NCI-H2196 (cell line): Measurements from ENCODE around the gene RARS1.

Source experiments
- DNase-seq: peaks from one replicate; lab custom pipeline; 2025; ENCODE audit not compliant: unreplicated experiment; lab: John Stamatoyannopoulos, UW

RARS1 gene

DNA sequence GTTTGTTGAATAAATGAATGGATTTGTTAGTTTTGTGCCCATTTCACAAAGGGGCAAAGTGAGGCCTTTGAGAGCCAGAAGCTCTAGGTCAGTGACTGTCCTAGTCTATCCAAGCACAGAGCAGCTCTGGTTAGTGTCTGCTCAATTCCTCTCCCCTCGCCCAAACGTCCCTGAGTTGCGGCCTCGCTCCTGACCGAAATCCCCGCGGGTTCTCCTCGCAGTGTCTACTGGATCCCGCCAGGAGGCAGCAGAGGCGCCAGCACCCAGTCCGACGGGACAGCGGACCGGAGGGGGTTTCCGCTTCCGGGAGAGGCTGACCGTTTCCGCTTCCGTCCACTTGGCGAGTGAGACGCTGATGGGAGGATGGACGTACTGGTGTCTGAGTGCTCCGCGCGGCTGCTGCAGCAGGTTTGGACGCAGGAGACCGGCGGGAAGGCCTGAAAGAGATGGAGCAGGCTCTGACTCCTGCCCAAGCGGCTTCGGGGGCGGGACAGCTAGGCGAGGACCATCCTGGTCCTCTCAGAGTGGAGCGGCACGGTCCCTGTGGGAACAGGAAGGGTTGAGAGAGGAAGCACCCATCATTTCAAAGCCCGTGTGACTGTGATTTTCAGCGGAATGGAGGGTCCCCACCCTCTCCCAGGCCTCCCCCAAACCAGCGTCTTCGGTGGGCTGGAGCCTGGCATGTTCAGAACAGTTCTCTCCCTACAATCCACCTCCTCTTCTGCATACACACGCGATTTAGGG is at the start of gene RARS1:
Gene RARS1, plus strand, starts transcription at position 336 of the 744 bp plus-strand sequence. Its CDS starts 28 bp downstream, at position 364.
- DNase-seq, result peak; percentile 95

DNA sequence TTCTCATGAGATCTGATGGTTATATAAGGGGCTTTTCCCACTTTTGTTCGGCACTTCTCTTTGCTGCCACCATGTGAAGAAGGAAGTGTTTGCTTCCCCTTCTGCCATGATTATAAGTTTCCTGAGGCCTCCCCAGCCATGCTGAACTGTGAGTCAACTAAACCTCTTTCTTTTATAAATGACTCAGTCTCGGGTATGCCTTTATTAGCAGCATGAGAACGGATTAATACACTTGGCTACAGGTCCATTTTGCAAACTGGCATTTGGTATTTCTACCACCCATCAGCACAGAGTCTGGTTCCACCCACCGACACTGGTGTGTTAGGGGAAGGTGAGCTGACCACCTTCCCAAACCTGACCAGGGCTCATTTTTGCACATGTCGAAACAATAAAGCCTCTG is 47.9 kb upstream of the RARS1 start:
- no peak for DNase-seq

DNA sequence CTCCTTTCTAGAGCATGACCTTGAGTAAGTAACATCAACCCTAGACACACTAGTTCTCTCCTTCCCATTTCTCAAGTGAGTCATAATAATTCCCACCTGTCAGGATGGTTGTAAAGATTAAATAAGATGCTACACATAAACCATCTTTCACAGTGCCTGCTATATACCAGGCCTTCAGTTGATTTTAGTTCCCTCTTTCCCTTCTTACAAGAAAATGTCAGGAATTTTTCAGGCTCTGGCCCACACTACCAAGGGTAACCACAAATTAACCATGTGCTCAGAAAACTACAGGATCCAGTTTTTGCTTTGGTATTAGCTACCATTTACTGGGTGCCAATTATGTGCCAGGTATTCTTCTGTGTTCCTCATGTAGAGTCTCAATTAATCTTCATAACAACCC is 42.7 kb upstream of the RARS1 start:
- DNase-seq, result no peak

DNA sequence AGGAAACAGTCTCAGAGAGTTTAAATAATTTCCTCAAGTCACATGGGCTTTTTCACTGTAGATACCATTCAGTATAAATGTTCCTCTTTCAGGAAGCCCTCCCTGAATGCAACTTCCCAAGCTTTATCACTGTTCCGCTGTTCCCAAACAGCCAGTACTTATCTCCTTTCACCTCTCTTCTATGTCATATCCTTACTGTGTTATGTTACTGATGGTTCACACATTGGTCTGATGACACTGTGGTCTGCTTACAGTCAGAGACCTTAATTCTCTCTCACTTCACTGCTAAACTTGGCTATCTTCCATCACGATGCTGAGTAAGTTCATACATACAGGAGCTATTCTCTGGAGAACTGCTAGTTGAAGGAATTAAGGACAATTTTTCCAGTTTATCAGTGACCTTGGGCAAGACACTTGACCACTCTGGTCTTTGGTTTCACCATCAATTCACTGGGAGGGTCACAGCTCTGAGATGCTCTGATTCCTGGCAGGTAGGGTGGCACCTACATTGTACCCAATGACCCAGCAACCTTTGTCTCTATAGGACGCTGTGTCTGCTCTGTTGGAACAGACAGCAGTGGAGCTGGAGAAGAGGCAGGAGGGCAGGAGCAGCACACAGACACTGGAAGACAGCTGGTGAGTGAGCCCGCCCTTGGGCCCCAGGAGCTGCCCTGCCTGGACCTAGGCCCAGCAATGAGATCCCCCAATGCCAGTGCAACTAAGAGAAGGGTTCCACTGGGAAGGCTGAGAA is 42.1 kb upstream of the RARS1 start:
- DNase-seq, result no peak

DNA sequence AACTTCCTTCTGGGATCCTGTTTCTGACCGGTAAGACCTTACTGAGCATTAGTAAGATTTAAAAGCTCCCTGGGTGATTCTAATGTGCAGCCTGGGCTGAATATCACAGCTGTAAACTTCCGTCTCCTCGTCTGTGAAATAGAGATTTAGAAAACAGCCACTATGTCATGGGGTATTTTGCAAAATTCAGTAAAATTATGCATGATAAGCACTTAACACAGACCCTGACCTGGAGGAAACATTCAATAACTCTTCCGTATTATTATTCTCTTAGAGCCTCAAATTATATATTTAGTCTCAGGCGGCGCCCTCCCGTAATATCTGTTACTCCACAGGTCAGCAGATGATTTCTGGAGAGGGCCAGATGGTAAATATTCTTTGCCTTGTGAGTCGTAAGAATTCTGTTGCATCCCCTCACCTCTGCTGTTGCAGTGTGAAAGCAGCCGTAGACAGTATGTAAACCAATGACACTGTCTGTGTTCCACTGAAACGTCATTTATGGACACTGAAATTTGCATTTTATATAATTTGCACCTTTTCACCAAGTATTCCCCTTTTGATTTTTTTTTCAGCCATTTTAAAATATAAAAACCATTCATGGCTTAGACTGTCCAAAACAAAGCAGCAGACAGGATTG is 39.2 kb upstream of the RARS1 start:
- DNase-seq, result no peak

DNA sequence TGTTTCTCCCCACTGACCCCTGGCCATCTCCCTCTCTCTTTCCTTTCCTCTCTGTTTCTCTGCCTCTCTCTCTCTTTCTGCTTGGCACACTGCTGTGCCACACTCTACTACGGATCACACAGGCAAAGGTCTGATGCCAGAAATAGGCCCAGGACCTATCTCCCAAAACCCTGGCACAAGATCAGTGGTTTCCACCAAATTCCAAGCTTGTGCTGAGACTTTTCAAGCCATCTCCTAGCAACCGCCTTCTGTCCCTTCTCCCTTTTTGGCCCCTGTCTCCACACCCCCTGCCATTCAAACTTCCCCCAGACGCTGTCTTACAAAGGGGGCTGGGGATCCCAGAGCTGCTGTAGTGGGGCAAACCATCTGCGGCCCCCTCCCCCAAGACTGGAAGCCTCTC is 38.5 kb upstream of the RARS1 start:
- DNase-seq, result no peak

DNA sequence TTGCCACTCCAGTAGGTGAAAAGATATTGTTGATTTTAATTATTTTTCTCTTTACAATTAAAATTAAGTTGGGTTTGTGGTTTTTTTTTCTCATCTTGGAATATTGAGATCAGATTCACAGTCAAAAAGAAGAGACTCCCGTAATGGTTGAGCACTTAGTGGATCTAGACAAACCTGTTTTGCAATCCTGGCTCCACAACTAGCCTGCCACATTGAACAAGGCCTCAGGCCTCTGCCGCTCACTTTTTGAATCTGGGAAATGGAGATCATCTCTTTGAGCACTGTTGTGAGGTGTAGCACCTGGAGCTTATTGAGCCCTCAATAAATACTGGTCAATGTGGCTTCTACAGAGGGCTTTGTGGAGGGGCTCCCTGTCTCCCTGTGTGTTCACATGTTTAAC is 37.1 kb upstream of the RARS1 start:
- no peak for DNase-seq

DNA sequence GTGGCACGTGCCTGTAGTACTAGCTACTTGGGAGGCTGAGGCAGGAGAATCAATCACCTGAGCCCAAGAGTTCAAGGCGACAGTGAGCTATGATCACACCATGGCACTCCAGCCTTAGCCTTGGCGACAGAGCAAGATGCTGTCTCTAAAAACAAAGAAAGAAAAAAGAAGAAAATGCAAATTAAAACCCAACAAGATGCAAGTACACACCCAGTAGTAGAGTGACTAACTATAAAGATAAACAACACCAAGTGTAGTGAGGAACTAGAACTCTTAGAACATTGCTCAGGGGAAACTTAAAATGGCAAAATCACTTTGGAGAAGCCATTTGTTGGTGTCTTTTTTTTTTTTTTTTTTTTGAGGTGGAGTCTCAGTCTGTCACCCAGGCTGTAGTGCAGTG is 34.7 kb upstream of the RARS1 start:
- DNase-seq, result no peak

DNA sequence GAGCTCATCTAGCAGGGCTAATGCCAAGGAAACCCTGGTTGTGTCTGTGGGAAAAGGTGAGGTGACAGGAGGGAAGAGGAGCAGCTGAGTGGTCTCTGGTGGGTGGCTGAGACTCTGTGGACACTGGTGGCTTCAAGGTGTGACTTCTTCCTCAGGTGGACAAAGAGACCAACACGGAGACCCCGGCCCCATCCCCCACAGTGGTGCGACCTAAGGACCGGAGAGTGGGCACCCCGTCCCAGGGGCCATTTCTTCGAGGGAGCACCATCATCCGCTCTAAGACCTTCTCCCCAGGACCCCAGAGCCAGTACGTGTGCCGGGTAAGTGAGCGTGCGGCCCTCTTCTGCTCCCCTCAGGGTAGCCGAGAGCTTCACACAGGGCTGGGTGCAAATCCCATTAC is 31.1 kb upstream of the RARS1 start:
- no peak for DNase-seq

DNA sequence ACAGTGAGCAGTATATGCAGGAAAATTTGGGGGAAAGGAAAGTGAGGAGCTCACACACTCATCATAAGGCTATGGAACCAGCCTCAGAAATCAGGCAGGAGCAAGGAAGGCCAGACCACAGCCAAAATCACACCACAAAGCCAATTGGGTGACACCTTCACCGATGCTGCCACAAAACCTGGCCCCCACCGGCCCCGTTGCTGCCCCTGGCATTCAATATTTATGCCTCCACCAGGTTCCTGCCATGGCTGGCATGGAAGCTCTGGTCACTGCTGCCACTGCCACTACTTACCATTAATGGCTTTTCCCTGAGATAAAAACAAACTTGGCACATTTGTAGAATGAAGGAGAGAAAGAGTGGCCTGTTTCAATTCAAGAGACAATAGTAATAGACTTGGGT is 28.7 kb upstream of the RARS1 start:
- no peak for DNase-seq

DNA sequence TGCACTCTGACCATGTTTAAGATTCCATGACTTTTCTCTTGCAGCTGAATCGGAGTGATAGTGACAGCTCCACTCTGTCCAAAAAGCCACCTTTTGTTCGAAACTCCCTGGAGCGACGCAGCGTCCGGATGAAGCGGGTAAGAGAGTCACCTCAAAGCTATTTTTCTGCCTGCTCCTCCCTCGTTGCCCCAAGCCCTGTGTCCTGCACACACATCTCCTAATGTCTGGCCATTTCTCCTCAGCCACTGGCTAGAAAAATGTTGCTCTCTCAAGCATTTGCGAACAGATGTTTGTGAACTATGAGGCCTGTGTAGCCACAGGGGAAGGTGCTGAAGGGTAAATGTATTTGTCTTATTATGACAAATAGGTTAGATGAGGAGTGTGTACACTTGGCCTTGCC is 25.7 kb upstream of the RARS1 start:
- no peak for DNase-seq

DNA sequence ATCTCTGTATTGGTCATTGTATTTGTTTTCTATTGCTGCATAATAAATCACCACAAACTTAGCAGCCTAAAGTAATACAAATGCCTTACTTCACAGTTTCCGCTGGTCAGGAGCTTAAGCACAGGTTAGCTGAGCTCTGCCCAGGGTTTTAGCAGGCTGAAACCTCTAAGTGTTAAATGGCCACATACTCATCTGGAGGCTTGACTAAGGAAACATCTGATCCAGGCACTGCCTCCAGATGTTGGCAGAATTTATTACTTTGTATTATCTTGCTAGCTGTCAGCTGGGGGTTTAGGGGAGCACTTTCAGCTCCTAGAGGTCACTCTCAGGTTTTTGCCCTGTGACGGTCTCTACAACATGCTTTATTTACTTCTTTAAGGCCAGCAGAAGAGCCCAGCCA is 23.2 kb upstream of the RARS1 start:
- no peak for DNase-seq

DNA sequence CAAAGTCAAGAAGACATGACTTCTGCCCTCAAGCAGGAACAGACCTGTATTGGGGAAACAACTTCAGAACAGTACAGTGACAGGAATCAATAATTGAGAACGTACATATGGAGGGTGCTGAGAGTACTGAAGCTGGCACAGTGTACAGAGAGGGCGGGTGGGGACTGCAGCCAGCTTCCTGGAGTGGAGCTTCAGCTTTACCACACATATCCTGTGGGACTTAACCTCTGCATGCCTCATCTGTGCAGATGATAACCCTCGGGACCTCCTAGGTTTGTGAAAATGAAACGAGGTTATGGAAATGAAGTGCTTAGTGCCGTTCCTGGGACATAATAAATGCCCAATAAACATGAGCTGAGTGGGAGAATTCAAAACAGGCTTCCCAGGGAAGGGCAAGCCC is 22.1 kb upstream of the RARS1 start:
- no peak for DNase-seq

DNA sequence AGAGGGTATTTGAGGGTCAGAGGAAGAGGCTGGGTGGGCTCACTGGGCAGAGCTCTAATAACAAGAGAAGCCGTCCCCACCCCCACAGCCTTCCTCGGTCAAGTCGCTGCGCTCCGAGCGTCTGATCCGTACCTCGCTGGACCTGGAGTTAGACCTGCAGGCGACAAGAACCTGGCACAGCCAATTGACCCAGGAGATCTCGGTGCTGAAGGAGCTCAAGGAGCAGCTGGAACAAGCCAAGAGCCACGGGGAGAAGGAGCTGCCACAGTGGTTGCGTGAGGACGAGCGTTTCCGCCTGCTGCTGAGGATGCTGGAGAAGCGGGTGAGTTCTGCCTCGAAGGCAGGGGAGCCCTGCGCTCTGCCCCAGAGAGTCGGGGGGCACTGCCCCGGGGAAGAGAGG is 21.6 kb upstream of the RARS1 start:
- DNase-seq, result no peak

DNA sequence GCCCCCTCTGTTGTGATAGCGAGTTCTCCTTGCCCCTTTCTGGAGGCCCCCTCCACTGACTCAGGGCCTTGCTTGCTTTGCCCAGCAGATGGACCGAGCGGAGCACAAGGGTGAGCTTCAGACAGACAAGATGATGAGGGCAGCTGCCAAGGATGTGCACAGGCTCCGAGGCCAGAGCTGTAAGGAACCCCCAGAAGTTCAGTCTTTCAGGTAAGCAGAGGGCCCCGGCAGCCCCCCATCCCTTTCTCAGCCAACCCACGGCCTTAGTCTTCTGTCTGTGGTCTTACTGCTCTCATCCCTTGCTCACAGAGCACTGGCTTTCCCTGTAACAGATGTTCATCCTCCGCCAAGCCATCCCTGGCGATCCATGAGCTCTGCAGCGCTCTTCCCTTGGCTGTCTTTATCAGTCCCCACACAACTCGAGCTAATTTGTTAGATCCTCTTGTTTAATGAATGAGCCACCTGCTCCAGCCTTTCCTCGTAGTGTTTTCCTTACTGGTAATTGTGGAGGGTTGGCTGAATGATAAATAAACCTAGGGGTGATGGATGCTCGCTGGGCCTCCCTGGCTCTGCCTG is 18.4 kb upstream of the RARS1 start:
- DNase-seq, result no peak

DNA sequence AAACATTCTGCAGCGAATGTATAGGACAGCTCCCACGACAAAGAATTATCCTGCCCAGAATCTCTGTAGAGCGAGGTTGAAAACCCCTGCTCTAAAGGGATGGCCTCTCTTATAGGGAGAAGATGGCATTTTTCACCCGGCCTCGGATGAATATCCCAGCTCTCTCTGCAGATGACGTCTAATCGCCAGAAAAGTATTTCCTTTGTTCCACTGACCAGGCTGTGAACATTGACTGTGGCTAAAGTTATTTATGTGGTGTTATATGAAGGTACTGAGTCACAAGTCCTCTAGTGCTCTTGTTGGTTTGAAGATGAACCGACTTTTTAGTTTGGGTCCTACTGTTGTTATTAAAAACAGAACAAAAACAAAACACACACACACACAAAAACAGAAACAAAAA is 17.4 kb upstream of the RARS1 start:
- no peak for DNase-seq

DNA sequence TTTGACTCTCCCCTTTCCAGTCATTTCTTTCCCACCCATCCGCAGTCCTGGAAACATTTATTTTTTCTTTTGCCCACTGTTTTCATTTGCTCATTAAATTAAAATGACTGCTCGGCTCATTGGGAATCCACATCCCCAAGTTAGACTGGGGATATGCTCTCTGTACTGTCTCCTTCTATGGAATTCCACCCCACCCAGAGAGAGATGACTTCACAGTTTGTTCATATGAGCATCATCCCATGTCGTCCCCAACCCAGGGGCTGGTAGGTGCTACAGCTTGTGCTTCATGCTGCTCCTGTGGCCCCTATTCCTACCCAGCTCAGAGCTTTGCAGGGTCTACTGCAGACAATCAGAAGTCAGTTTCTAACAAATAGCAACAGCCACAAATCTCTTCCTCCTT is 16.5 kb upstream of the RARS1 start:
- DNase-seq, result no peak

DNA sequence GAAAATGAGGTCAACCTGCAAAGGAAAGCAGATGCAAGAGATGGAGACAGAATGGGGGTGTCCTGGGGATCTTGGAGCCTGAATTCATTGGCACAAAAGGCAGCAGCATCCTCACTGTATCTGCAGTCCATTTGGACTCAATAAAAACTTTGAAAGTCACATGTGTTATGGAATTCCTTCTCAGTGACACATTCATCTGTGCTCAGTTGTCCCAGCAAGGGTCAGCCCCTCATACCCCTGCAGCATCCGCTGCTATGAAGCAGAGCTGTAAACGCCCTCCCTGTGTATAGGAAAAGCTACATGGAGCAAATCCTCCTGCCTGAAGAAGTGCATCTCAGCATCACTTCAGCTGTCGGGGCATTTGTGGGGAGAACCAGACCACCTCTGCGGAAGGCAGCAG is 14.5 kb upstream of the RARS1 start:
- no peak for DNase-seq

DNA sequence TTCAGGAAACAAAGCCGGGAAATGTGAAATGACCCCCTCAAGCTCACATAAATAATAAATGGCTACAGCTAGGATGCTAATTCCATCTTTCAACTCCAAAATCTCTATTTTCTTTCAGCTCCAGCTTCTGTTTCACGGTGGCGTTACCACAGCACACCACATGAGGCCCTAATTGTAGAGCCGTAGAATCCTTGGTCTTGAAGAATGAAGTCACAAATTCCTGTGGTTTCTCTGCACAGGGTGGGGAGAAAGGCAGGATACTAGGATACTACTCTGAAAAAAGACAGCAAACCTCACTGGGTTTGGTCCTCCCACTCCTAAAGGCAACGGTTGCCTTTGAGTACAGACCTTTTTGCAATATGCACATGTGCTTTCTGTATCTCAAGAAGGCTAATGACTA is 13.9 kb upstream of the RARS1 start:
- DNase-seq, result no peak

DNA sequence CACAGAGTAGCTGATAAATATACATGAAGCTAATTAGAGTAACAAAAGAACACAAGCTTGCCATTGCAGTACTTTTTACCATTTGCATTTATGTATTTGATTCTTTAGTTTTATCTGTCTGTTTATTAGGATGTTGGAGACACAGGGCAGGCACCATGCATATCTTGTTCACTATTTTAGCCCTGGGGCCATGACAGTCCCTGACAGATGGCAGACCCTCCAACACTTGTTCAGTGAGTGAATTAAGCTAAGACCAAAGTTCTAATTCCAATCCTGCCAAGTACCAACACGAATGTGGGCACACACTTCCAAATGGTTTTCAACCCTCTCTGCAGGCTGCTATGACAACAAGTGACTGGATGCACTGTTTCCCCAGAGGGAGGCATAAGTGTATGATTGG is 12.0 kb upstream of the RARS1 start:
- no peak for DNase-seq

DNA sequence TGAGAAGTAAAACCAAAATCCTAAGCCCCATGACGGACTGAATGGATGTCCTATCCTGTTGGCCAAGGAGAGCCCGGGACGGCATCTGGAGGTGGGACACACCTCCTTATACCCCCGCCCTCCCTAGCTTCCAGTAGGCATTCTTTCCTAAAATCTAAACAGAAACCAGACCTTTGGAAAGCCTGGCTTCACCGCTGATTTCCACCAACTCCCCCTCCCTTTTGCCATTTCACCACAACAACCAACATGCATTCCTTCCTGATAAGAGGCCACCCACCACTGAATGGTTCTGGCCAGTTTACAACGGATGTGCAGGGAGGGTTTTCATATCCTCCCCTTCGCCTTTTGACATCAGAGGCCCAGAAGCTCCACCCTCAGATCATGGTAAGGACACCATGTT is 9.2 kb upstream of the RARS1 start:
- DNase-seq, result no peak

DNA sequence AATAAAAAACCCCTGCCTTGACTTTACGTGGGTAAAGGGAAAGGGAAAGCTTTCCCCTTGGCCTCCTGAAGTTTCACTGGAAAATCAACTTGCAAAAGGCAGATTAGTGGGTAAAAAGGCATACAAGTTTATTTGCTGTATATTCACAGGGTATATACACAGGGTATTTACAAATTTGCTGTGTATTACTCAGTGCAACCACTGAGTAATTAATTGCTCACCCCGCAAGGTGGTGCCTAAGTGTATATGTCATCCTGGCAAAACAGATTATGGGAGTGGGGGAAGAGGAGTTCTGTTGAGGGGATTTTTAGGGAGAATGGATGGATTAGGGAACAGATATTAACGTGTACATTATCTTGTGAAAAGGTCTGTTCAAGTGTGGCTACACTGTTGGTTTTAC is 7.1 kb upstream of the RARS1 start:
- no peak for DNase-seq
